HepG2 (cell line): ENCODE results near the gene RUNDC1. TPM values are rescaled to one million over a fixed set of nuclear protein-coding genes. Genes with fewer than 3 reads are reported as not detected.

ENCODE experiments used
- ATAC-seq: fragments of 200-7000 bp; cut with Tn5 transposase; 3 replicates; pipeline ENCODE4 v1.9.1; 2020; ENCODE audit warnings: mild to moderate bottlenecking, moderate library complexity
- BruUV-seq: library from RNA; stranded (reverse); fragments of 400-500 nt; replicated peaks from 2 replicates; lab custom pipeline; 2021; lab: Mats Ljungman, UMichigan
- CTCF ChIA-PET: fragments of 300-600 bp; formaldehyde crosslinking; extraction: SDS; loops from one replicate; lab custom pipeline; 2021; ENCODE audit warnings: low total read pairs, inconsistent platforms, low intra/inter-chr PET ratio; lab: Yijun Ruan, JAX
- POLR2A ChIA-PET: fragments of 350-600 bp; sonication (Branson Sonifier 250); formaldehyde crosslinking; loops from one replicate; lab custom pipeline; 2020; ENCODE audit warnings: antibody characterized with exemption, inconsistent platforms; lab: Yijun Ruan, JAX
- DNase-seq: peaks from one replicate; pipeline ENCODE4 v3.0.0-alpha.2; 2015; ENCODE audit warnings: low spot score
- FAIRE-seq: peaks from 3 replicates; lab custom pipeline; 2011; peaks lifted over from hg19 to GRCh38; lab: Jason Lieb, UNC
- H2AFZ ChIP-seq: one replicate; pipeline ENCODE4 v1.6.1; 2011; ENCODE audit warnings: low read length, inconsistent platforms
- H3K27ac ChIP-seq: fragments of 300-600 bp; 3 replicates; pipeline ENCODE4 v1.8.0; 2011; ENCODE audit warnings: mixed run types, mild to moderate bottlenecking, mixed read lengths, low read length, inconsistent platforms; ENCODE audit not compliant: insufficient read depth; ENCODE audit errors: extremely low read length
- H3K27me3 ChIP-seq, 2 experiments: fragments of 200-600 bp in 1 of 2; 2 replicates in 1 of 2; 3 replicates in 1 of 2; pipeline versions ENCODE4 v1.6.0 to v1.8.0; 2011; ENCODE audit warnings: low read length in 2 of 2, mild to moderate bottlenecking in 2 of 2, moderate library complexity in 2 of 2, inconsistent platforms in 1 of 2; ENCODE audit not compliant: insufficient read depth in 2 of 2, control insufficient read depth in 1 of 2
- H3K36me3 ChIP-seq, 2 experiments: fragments of 200-600 bp in 1 of 2; replicated peaks in 1 of 2; 2 replicates in 1 of 2; 3 replicates in 1 of 2; pipeline versions ENCODE4 v1.5.1 to v1.8.0; 2011; ENCODE audit warnings: low read length in 2 of 2, inconsistent platforms in 1 of 2; ENCODE audit not compliant: insufficient read depth in 2 of 2, control insufficient read depth in 1 of 2
- H3K4me1 ChIP-seq: 2 replicates; pipeline ENCODE4 v1.5.1; 2012; ENCODE audit warnings: low read length, inconsistent platforms; ENCODE audit not compliant: insufficient read depth
- H3K4me2 ChIP-seq: 2 replicates; pipeline ENCODE4 v1.6.0; 2011; ENCODE audit warnings: low read depth, low read length, inconsistent platforms
- H3K4me3 ChIP-seq, 3 experiments: fragments of 200-600 bp in 1 of 3; sonication (generic), shearing (Covaris generic) in 1 of 3; replicated peaks in 1 of 3; 2 replicates each; pipeline ENCODE4 v1.5.1; 2011 to 2016; ENCODE audit warnings: low read length in 3 of 3, inconsistent platforms in 2 of 3, low read depth in 2 of 3, mild to moderate bottlenecking in 2 of 3, control low read depth in 1 of 3, mixed read lengths in 1 of 3; ENCODE audit not compliant: insufficient read depth in 1 of 3
- H3K79me2 ChIP-seq: one replicate; pipeline ENCODE4 v1.6.1; 2011; ENCODE audit warnings: low read length, inconsistent platforms; ENCODE audit not compliant: insufficient read depth
- H3K9ac ChIP-seq: 2 replicates; pipeline ENCODE4 v1.6.0; 2011; ENCODE audit warnings: mild to moderate bottlenecking, low read depth, low read length, inconsistent platforms; ENCODE audit not compliant: insufficient read depth
- H3K9me3 ChIP-seq: 2 replicates; pipeline ENCODE4 v1.5.1; 2012; ENCODE audit warnings: mild to moderate bottlenecking, low read length
- H4K20me1 ChIP-seq: 2 replicates; pipeline ENCODE4 v1.6.0; 2011; ENCODE audit warnings: inconsistent platforms, mild to moderate bottlenecking, low read length, moderate library complexity; ENCODE audit not compliant: insufficient read depth
- ELF1 ChIP-seq: sonication (generic); formaldehyde crosslinking; IDR thresholded peaks from 2 replicates; pipeline ENCODE4 v1.4.0; 2020; ENCODE audit warnings: missing genetic modification reagents
- MAZ ChIP-seq, 2 experiments: sonication (generic) in 1 of 2; formaldehyde crosslinking in 1 of 2; IDR thresholded peaks; 2 replicates each; pipeline versions ENCODE4 v1.5.0 to v1.6.1; 2012 to 2020; ENCODE audit warnings: low read depth in 2 of 2, mild to moderate bottlenecking in 2 of 2, borderline replicate concordance in 1 of 2, improper control_type of control experiment in 1 of 2, low read length in 1 of 2, missing genetic modification reagents in 1 of 2, moderate library complexity in 1 of 2
- MLX ChIP-seq: IDR thresholded peaks from 2 replicates; pipeline ENCODE4 v1.6.1; 2016
- POLR2AphosphoS5 ChIP-seq: IDR thresholded peaks from 2 replicates; pipeline ENCODE4 v1.6.1; 2012; ENCODE audit warnings: low read depth, low read length
- RAD21 ChIP-seq: fragments of 450-650 bp; formaldehyde crosslinking; IDR thresholded peaks from 2 replicates; pipeline ENCODE4 v1.5.0; 2020; ENCODE audit warnings: mild to moderate bottlenecking
- SAFB2 ChIP-seq: sonication (generic); formaldehyde crosslinking; IDR thresholded peaks from 2 replicates; pipeline ENCODE4 v1.5.1; 2020; ENCODE audit warnings: missing genetic modification reagents, low read depth, mild to moderate bottlenecking, borderline replicate concordance
- SMARCC2 ChIP-seq: fragments of 450-650 bp; IDR thresholded peaks from 2 replicates; pipeline ENCODE4 v1.6.1; 2017; ENCODE audit warnings: antibody characterized with exemption, mild to moderate bottlenecking
- ZBTB33 ChIP-seq: sonication (generic); formaldehyde crosslinking; IDR thresholded peaks from 2 replicates; pipeline ENCODE4 v1.4.0; 2020; ENCODE audit warnings: missing genetic modification reagents
- ZHX1 ChIP-seq: sonication (generic); formaldehyde crosslinking; IDR thresholded peaks from 2 replicates; pipeline ENCODE4 v1.8.1; 2022; ENCODE audit warnings: low read depth, mild to moderate bottlenecking, missing genetic modification reagents
- ZNF207 ChIP-seq: fragments of 450-650 bp; IDR thresholded peaks from 2 replicates; pipeline ENCODE4 v1.6.1; 2016; ENCODE audit warnings: antibody characterized with exemption, borderline replicate concordance
- ZNF460 ChIP-seq: sonication (generic); formaldehyde crosslinking; IDR thresholded peaks from 2 replicates; pipeline ENCODE4 v1.5.1; 2020; ENCODE audit warnings: missing genetic modification reagents, mild to moderate bottlenecking, borderline replicate concordance
- ZNF562 ChIP-seq: sonication (generic); formaldehyde crosslinking; IDR thresholded peaks from 2 replicates; pipeline ENCODE4 v1.8.0; 2022; ENCODE audit warnings: missing genetic modification reagents, borderline replicate concordance
- WGBS: methylation state at CpG from one replicate; pipeline ENCODE4 v1.1.6; 2017; ENCODE audit warnings: low lambda C conversion rate; 5-methylcytosine and 5-hydroxymethylcytosine counted together
- in situ Hi-C: cut with HindIII; loops from 2 replicates; pipeline ENCODE4 v1.10.0; 2017; ENCODE audit warnings: low pct_unique_long_range_greater_than_20kb; ENCODE audit not compliant: extremely low pct_ligation_motif_present
- intact Hi-C: fragments of 100-400 bp; cut with micrococcal nuclease; formaldehyde crosslinking; loops from one replicate; pipeline ENCODE4 v1.10.0; 2022; ENCODE audit not compliant: unreplicated experiment
- polyA plus RNA-seq, 8 experiments: library from polyadenylated mRNA; depleted of rRNA in 3 of 8; stranded (reverse) in 7 of 8; unstranded in 1 of 8; fragments of >200 nt; fragmentation: Illumina TruSeq in 4 of 8; extraction: Trizol in 4 of 8; gene quantifications; 2 replicates each; pipeline versions ENCODE4 v1.2.1 to v1.2.3, GENCODE V29; 2011 to 2016; ENCODE audit warnings: low read depth in 4 of 8, missing spikeins in 1 of 8, mixed read lengths in 1 of 8; ENCODE audit not compliant: insufficient read depth in 1 of 8
- total RNA-seq, 5 experiments: library from RNA; depleted of rRNA; stranded (reverse); fragments of >200 nt; fragmentation: Illumina TruSeq; extraction: Trizol; gene quantifications; 2 replicates each; pipeline ENCODE4 v1.2.3, GENCODE V29; 2016; ENCODE audit warnings: low read depth in 1 of 5

RUNDC1 gene
- total and polyA plus RNA-seq, 2 of the 13 experiments (the other 11 are each of a cell fraction or from before 2014, with no cell fraction given): 10.3 to 11.4 TPM

GRCh38 chr17:42985225-42985624 lies 4.9 kb downstream of the RUNDC1 start:
- Histone ChIP-seq H3K4me1 (peaks cover 46% of the 10 kb centered on the region), H3K79me2 (peaks cover 17% of the 10 kb centered on the region), H3K36me3 (peaks cover 16 to 55% of the 10 kb centered on the region in 2 experiments), H3K27me3 (peaks cover 0 to 3% of the 10 kb centered on the region in 2 experiments; a peak in 1 of 5 replicates), H3K27ac (no peak overlapping the region), H4K20me1 (no peaks in the 10 kb centered on the region), H3K9ac (no peak overlapping the region), H3K9me3 (no peaks in the 10 kb centered on the region), H3K4me2 (no peak overlapping the region), H2AFZ (no peak overlapping the region), H3K4me3 (no peak overlapping the region)
- no peak for FAIRE-seq
- TF ChIP-seq ZNF460 (no peak), SAFB2 (CRISPR knock-in tag) (no peak), POLR2AphosphoS5 (no peak), RAD21 (CRISPR knock-in tag) (no peak), MLX (CRISPR knock-in tag) (no peak), ZBTB33 (CRISPR knock-in tag) (no peak), MAZ (IDR thresholded peaks at IDR 0.05; ENCODE audit: borderline replicate concordance, low read depth, low read length) (no peak), MAZ (CRISPR knock-in tag; IDR thresholded peaks at IDR 0.05; ENCODE audit: low read depth) (no peak), ZNF207 (no peak), SMARCC2 (no peak), ZHX1 (CRISPR knock-in tag) (no peak), ELF1 (no peak), ZNF562 (no peak)
- ChIA-PET POLR2A (interaction anchor here (3.9 kb wide), 1 partner anchor 13 kb away, joined by 21 read pairs; the partner anchor contains the start of gene RPL27), CTCF (no interaction called here)
- intact Hi-C loops (no loop called here), in situ Hi-C loops (loop anchor here (10.0 kb wide), 1 partner anchor 140 kb away; the partner anchor contains the start of gene AOC2)
- WGBS: 83% methylated on average over 1 of the region's 1 CpG
- no peak for ATAC-seq
- DNase-seq: no peak
- BruUV-seq: no TSS peak
